B cell (primary cell): ENCODE measurements around the gene GLI3.

Source experiments
- CTCF ChIP-seq: fragments of 200-600 bp; IDR thresholded peaks from one replicate; pipeline ENCODE4 v1.8.0; 2022; ENCODE audit warnings: antibody characterized with exemption, mild to moderate bottlenecking
- EZH2 ChIP-seq: IDR thresholded peaks from 2 replicates; pipeline ENCODE4 v1.6.1; 2012; ENCODE audit warnings: borderline replicate concordance, low read depth, mild to moderate bottlenecking, moderate library complexity, low read length; ENCODE audit not compliant: insufficient read depth, poor library complexity, severe bottlenecking

GRCh38 chr7:42263971-42264370, 27.0 kb upstream of the GLI3 start:
- TF ChIP-seq CTCF: no peak
- no peak for TF ChIP-seq EZH2
